ENCODE data around the gene KLHL24.
"Not testable (repeated sequence)": the region's sequence is repeated elsewhere in the genome, so short reads cannot be mapped to it uniquely, and the experiment has no call there.

Gene KLHL24

DNA sequence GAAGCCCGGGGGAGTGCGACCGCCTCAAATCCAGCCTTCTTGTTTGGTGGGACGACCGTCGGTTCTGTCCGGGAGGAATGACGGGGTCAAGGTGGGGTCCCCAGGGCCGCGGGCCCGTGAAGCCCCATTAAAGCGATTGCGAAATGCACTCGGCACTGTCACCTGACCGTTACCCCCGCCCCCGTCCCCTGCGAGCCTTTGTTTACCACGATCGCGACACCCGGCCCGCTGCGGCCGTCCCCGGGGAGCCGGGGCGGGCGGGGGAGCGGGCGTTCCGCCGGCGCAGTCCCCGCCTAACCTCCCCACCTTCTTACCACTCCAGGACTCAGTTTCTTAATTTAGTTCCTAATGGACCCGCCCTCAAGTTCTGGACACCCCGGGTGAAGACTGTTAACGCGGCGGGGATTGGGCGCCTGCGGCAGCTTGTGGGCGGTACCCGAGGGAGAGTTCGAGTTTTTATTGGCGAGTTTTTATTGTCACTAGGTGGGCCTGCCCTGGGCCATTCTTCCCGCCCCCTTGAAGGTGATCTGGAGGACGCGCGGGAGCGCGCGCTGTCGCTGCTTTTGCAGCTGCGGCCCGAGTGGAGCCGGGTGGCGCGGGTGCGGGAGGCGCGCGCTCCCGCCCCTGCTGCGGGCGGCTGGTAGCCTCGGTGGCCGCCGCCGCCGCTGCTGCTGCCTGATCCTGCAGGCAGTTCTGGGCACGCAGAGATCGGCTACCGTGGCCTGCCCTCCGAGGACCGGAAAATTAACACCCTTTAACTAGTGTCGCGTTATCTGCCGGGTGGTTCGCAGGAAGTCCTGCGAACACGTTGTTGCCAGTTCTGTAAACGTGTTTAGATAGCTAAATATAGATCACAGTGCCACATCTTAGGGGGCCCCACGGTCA, 1.0 kb downstream of the KLHL24 start:
- DNase-seq = peak; percentile 98

DNA sequence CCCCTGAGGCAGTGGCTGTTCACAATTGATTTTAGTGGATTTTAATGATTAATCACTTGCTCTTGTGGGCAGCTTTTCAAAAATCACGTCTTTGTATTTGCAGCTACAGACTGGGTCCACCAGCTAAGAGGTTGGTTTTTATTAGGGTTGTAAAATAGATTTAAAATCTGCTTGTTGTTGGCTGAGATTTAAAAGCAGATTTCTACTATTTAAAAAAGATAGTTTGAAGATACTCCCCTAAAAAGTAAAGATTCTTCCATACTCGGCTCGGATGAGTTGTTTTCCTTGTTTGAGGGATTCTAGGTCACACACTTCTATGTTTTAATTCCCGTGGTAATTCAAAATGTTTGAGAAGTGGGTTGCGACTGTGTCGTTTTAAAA, 1.7 kb downstream of the KLHL24 start:
- DNase-seq = no peak

DNA sequence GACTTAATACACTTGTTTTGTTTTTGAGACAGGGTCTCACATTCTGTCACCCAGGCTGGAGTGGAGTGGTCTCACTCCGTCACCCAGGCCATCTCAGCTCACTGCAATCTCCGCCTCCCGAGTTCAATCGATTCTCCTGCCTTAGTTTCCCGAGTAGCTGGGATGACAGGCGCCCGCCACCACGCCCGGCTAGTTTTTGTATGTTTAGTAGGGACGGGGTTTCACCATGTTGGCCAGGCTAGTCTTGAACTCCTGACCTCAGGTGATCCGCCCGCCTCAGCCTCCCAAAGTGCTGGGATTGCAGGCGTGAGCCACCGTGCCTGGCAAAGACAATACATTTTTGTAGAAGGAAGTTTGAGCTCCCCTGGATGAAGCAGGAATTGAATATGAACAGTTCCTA, 2.2 kb downstream of the KLHL24 start:
- DNase-seq = not testable (repeated sequence)

DNA sequence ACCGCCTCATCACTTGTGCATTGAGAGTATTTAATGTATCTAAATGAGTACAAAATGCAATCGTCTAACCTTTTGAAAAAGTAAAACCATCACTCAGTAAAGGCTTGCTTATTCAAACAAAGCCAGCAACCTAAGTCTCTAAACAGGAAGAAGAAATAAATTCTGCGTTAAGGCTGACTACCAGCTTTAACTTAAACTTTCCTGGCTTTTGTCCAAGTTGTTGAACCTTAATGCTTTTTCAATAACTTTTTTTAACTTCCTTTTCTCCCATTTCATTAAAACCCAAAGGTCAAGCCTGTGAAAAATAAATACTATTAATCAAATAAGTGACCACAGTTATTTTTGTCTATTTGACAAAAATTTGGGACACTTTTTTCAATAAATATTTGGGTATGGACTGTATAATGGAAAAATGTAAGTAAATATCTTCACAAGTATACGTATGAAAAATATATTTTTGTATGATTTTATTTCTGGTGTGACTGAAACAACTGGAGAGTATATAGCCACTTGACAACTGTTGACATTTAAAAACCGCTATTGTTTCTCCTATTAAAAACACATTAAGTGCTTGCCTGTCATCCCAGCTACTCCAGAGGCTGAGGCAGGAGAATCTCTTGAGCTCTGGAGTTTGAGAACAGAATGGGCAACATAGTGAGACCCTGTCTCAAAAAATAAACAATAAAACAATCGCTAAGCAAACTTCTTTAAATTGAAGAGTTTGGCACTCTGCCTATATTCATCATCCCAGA, 2.9 kb downstream of the KLHL24 start:
- peak; percentile 40 for DNase-seq

DNA sequence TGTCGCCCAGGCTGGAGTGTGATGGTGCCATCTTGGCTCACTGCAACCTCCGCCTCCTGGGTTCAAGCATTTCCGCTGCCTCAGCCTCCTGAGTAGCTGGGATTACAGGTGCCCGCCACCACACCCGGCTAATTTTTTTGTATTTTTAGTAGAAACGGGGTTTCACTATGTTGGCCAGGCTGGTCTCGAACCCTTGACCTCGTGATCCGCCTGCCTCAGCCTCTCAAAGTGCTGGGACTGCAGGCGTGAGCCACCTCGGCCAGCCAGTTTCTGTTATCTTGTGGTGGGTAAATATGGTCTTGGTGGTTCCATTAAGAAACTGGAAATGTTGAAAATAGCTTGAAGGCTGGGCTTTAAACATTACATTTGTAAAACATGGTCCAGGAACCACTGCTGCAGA, 5.2 kb downstream of the KLHL24 start:
- not testable (repeated sequence) for DNase-seq

DNA sequence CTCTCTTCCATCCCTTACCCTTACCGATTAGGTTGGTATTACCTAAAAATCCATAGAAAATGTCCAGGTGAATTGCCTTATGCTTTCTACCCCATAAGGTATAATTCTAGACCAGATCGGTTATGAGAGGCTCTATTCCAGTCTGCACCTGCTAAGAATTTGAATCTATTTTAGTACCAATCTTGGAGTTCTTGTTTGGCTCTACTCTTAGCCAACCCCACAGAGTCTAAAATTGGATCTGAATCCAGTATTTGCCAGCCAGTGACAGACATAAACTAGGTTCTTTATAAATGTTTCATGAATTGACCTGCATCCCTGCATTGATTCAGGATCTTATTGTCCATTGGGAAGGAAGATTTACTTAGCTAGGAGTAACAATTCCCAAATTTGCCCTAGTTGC, 6.5 kb downstream of the KLHL24 start:
- DNase-seq = no peak

DNA sequence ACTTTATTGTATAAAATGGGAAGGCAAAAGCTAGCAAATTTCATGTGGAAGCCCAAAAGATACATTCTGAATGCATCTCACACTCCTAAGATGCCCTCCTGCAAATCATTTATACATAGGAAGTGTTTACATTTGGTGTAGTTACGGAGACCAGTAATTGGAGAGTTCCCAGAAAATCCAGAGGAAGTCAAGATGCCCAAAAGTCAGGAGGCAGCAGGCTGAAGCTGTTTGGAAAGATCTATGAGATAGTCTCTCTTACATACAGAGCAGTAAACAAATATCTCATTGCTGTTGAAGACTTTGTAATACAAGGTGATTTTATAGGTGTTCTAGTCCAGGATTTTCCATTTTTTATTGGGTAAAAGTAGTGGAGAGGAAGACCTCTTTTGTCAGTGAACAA, 8.8 kb downstream of the KLHL24 start:
- no peak for DNase-seq

DNA sequence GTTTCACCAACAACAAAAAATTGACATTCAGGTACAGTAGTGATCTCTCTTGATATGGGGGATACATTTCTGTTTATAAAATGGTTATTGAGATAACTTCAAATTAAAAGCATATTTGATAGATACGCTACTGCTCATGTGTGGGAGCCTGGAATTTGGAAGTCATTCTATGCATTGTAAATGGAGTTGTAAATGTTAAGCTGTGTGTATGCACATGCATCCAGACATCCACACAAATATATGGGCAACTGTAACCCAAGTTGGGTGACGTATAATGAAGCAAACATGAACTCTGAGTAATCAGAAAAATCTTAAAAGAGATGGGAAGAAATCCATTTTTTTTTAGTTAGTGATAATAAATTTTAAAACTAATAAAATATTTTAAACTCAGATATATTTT, 9.8 kb downstream of the KLHL24 start:
- DNase-seq = no peak

DNA sequence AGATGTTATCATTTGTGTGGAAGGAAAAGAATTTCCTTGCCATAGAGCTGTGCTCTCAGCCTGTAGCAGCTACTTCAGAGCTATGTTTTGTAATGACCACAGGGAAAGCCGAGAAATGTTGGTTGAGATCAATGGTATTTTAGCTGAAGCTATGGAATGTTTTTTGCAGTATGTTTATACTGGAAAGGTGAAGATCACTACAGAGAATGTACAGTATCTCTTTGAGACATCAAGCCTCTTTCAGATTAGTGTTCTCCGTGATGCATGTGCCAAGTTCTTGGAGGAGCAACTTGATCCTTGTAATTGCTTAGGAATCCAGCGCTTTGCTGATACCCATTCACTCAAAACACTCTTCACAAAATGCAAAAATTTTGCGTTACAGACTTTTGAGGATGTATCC, 15.1 kb downstream of the KLHL24 start:
- no peak for DNase-seq

DNA sequence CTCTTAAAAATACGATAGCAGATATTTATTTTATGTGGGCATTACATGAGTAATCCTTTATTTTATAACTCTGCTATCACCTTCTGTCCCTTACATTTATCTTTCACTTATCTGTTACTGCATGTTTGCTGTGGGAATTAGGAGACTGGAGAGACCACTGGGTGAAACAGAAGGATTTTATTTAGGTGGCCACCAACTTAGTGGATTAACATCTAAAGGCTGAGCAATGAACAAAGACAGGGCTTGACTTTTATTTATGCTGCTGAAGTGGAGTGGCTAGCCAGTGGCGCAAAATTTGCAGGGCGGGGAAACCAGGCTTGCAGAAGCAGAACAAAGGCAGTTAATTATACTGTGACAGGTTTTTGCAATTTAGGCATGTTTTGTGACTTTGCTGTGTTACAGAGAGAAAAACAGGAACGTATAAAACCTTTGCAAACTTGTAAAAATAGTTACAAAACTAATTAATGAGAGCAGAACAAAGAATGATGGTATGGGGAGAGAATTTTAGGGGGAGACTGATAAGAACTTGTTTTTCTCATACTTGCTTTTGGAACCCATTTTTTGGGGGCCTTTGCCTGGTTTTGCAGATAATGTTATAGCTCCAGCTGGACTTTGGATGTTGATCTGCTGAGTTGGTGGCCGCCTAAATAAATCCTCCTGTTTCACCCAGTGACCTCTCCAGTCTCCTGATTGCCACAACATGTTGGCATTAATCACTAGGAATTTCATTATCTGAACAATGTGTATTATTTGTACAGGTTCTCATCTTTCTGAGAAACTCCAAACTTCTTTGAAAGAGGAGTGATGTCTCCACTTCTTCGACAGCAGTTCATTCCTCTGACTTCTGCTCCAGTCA, 18.0 kb downstream of the KLHL24 start:
- no peak for DNase-seq

DNA sequence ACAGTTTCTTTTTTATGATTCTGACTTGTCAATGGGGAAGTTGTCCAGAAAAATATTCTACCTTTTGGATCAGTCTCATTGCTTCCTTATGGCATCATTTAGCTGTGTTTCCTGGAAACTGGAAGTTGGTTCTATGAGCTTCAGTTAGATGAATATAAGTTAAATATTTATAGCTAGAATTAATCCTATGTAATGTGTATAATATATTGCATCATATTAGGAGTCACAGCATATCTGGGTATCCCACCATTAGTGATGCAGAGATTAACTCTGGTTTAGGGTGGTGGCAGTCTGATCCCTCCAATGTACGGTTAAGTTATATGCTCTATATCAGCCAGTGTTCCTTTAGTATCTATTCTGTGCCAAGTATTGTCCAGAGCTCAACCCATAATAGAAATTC, 19.3 kb downstream of the KLHL24 start:
- no peak for DNase-seq

DNA sequence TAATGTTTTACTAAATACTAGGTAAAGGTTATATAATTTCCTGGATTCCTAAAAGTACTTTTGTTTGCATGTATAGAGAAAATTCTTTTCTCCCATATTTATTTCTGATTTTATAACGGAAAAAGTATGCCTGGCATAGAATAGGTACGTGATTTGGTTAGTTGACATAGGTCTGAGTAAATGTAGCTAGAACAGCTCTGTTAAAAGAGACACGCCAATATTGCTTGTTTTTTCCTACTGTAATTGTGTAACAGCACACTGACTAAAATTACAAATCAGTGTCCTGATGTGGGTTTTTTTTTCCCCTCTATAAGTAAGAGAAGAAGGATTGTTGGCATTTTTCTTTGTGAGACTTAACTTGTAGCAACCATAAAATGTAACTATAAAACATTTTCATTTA, 26.7 kb downstream of the KLHL24 start:
- no peak for DNase-seq

DNA sequence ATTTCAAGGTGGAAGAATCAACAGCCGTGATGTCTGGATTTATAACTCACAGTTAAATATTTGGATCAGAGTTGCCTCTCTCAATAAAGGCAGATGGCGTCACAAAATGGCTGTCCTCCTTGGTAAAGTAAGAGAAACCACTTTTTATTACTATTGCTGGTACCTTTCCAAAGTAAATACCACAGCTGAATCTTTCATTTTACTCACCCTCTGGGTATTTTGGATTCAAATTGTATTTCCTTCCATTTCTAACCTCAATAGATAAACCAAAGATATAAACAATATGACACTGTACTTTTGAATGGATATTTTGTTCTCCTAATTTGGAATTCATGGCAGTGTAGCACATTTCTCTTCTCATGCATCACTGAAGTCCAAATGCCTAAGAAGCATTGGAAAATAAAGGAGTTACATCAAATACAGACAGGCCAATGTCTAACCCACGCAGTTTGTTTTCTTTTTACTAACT, 29.5 kb downstream of the KLHL24 start:
- no peak for DNase-seq

DNA sequence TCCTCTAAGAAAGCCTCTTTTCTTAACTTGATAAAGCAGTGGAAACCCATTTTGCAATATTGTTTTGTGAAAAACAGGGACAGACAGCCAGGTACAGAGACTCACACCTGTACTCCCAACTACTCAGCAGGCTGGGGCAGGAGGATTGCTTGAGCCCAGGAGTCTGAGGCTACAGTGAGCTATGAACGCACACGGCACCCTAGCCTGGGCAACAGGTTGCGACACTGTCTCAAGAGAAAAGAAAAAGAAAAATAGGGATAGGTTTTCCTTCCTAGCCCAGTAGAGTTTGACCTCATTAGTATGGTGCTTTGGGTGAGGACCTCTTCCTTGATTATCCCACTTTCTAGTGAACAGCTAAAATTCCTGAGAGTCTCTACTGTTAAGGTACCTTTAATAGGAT, 44.6 kb downstream of the KLHL24 start:
- no peak for DNase-seq

DNA sequence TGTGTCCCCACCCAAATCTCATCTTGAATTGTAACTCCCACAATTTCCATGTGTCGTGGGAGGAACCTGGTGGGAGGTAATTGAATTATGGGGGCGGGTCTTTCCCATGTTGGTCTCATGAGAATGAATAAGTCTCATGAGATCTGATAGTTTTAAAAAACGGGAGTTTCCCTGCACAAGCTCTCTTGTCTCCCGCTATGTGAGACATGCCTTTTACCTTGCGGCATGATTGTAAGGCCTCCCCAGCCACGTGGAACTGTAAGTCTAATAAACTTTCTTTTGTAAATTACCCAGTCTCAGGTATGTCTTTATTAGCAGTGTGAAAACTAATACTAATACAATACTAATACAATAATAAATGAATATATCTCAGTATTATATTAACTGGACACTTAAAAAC, 52.3 kb downstream of the KLHL24 start:
- no peak for DNase-seq

DNA sequence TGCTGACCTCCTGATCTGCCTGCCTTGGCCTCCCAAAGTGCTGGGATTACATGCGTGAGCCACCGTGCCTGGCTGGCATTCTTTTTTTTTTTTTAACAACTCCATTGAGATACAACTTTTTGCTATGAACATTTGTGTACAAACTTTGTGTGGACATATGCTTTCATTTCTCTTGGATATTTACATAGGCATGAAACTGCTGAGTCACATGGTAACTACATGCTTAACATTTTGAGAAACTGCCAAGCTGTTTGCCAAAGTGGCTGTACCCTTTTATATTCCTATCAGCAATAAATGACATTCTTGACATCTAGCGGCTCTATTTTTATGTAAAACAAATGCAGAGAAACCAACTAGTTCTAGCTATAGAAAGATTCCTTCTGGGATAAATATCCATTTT, 53.5 kb downstream of the KLHL24 start:
- DNase-seq = peak; percentile 73

DNA sequence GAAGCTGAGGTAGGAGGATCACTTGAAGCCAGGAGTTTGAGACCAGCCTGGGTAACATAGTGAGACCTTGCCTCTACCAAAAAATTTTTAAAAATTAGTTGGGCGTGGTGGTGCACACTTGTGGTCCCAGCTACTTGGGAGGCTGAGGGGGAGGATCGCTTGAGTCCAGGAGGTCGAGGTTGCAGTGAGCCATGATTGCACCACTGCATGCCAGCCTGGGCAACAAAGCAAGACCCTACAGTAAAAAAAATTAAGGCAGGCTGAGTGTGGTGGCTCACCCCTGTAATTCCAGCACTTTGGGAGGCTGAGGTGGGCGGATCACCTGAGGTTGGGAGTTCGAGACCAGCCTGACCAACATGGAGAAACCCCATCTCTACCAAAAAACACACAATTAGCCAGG, 54.2 kb downstream of the KLHL24 start:
- DNase-seq = not testable (repeated sequence)

DNA sequence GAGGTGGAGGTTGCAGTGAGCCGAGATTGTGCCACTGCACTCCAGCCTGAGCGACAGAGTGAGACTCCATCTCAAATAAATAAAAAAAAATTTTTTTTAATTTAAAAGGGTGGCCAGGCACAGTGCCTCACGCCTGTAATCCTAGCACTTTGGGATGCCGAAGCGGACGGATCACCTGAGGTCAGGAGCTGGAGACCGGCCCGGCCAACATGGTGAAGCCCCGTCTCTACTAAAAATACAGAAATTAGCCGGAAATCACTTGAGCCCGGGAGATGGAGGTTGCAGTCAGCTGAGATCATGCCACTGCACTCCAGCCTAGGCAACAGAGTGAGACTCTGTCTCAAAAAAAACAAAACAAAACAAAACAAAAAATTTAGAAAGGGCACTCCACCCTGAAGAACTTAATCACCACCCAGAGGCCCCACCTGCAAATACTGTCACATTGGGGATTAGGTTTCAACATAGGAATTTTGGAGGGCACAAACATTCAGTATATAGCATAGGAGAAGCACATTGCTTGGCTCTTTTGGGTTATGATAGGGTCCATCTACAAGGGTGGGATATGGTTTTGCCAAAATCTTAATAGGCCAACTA, 55.1 kb downstream of the KLHL24 start:
- no peak for DNase-seq

DNA sequence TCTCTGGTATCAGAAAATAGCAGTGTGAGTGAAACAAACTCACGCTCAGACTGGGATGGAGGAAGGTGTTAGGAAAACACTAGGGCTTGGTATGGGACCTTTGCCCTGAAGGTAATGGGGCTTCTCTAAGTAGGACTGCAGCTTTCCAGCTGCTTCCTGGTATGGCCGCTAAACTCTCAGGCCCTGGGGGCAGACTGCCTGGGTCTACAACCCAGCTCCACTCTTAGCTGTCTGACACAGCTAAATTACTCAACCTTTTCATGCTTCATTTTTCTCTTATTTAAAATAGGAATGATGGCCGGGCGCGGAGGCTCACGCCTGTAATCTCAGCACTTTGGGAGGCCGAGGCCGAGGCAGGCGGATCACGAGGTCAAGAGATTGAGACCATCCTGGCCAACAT, 57.0 kb downstream of the KLHL24 start:
- no peak for DNase-seq

DNA sequence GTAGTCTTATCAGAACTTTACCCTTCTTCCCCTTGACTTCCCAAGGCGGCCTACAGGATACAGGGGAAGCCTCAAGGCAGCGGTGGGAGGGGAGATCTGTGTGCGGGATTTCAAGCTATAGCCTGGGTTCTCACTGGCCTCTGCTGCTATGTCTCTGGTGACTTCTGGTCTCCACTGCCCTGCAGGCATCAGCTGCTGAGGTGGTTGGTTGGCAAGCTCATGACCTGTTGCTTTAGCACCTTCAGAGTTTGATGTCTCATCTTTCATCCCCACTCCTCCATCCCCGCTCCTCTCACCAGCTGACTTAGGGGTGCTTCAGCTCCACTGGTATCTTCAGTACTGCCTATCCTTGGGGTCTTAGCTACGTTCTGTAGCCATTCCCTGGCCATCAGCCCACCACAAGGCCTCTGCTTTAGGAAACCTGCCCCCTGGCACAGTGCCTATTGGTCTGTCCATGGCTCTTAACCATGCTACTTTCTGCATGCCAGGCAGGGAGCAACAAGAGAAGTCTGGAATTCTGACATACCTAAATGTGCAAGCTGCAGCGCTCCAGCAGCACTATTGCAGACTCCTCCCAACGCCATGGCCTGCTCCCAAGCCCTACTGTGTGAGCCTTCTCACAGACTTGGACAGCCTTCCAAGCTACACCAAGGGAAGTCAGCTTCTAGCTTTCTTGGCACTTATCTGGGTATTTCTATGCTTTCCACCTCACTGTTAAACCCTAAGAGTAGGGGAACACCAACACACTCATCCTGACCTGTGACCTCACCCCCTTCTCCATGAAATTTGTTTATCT, 60.3 kb downstream of the KLHL24 start:
- no peak for DNase-seq

DNA sequence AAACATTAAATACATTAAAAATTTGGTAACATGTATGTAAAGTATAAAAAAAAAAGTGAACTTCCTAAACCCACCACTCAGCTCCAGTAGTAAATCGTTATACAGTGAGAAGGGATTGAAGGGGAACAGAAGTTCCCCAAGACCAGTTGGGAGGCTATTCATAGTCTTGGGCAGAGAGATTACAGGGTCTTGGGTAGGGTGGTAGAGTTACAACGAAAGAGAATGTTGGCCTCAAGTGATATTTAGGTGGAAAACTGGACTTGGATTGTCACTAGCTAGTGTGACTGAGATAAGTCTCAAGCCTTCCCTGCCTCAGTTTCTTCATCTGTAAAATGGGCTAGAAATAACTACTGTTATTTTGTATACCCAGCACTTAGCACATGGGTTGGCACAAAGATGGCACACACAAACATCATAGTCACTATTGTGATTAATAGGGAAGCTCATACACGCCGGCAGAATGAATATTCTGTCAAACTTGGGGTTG, 61.7 kb downstream of the KLHL24 start:
- DNase-seq = no peak

Data from hematopoietic multipotent progenitor cell treated with erythropoietin and hydrocortisone succinate and interleukin-3 and kit ligand, for 6 days (in vitro differentiated cells).